ENCODE data around the gene NBEA. TPM values are rescaled to one million over a fixed set of nuclear protein-coding genes. Genes with fewer than 3 reads are reported as not detected.

The NBEA gene
- total RNA-seq, 1 donor: 4.0 TPM

DNA sequence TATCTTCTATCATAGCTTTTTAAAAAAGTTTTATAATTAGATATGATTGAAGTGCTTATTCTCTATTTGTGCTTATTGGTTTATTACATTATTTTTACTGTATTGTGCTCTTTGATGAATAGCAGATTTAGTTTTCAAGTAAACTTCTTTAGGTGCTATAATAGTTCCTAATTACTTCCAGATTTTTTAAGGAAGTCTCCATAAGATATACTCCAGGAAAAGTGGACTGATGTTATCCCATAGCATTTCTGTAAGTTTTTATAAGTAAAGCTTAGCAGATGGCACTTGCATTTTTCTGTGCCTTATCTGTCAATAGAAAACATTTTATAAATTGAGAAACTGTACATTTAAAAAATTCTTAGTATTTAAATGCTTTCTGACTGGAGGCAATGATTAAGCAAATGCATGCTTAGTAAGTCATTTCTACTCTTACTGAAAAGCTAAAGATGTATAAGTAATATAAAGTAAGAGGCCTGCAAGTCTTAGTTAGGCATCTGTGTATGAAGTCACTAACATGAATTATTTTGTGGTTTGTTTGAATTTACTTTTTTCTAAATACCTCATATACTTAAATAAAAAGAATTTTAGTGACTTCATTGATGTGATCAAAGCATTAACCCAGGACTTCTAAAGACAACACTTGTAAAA is 351.6 kb downstream of the NBEA start:
- H3K27ac ChIP-seq (ENCODE audit: low read depth, low read length): no peak overlapping the region
- H3K36me3 ChIP-seq (ENCODE audit: insufficient read depth, low read length): no peaks in the 10 kb centered on the region
- no peaks in the 10 kb centered on the region for H3K4me1 ChIP-seq (ENCODE audit: insufficient read depth, low read length)
- H4K20me1 ChIP-seq (ENCODE audit: insufficient read depth, low read length): no peaks in the 10 kb centered on the region
- no peak overlapping the region for H2AFZ ChIP-seq (ENCODE audit: low read length)
- TF ChIP-seq, protein P1, sequence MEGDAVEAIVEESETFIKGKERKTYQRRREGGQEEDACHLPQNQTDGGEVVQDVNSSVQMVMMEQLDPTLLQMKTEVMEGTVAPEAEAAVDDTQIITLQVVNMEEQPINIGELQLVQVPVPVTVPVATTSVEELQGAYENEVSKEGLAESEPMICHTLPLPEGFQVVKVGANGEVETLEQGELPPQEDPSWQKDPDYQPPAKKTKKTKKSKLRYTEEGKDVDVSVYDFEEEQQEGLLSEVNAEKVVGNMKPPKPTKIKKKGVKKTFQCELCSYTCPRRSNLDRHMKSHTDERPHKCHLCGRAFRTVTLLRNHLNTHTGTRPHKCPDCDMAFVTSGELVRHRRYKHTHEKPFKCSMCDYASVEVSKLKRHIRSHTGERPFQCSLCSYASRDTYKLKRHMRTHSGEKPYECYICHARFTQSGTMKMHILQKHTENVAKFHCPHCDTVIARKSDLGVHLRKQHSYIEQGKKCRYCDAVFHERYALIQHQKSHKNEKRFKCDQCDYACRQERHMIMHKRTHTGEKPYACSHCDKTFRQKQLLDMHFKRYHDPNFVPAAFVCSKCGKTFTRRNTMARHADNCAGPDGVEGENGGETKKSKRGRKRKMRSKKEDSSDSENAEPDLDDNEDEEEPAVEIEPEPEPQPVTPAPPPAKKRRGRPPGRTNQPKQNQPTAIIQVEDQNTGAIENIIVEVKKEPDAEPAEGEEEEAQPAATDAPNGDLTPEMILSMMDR (IDR thresholded peaks at IDR 0.05; ENCODE audit: extremely low read depth, low read depth, low read length): no peak
- no peak overlapping the region for H3K4me2 ChIP-seq (ENCODE audit: insufficient read depth, low read length)
- no peaks in the 10 kb centered on the region for H3K27me3 ChIP-seq (ENCODE audit: insufficient read depth, low read length)
- no peaks in the 10 kb centered on the region for H3K9me3 ChIP-seq (ENCODE audit: low read depth, low read length)
- no peaks in the 10 kb centered on the region for H3K79me2 ChIP-seq (ENCODE audit: insufficient read depth, low read length)
- no peak overlapping the region for H3K4me3 ChIP-seq (ENCODE audit: insufficient read depth, low read length)
- DNase-seq (ENCODE audit: insufficient read length, low spot score, missing footprints): no peak

DNA sequence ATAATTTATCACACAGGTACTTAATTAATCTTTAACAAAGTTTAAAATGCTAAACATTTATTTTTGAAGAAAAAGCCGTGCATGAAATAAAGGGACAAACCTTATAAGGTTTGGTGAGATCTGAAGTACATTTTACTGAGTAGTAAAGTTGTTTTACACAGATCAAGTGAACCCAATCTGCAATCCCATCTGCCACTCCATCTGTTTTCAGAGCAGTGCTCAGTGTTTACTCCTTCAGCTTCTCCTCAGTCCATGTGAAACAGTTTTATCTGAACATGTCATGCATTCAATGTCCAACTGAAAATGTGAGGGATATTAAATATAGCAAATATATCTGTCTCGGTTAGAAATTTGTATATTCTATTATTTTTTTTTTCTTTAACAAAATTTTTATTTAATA is 367.6 kb downstream of the NBEA start:
- TF ChIP-seq, protein P1 (IDR thresholded peaks at IDR 0.05; ENCODE audit: extremely low read depth, low read depth, low read length): no peak

DNA sequence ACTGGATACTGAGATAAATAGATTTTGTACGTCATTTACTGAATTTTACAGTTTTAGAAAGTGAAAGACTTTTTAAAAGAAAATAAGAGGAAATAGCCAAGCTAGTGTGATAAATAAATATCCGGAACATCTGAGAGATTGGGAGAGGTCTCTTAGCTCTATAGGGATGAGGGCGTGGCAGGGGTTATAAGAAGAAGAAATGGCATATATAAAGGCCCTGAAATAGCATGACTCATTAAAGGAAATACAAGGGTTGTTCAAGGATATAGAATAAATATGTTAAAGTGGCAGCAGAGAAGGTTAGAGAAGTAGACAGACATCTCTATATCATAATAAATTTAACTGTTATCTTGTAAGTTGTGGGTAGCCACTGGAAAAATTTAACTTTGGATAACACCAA is 390.1 kb downstream of the NBEA start:
- no peak for DNase-seq (ENCODE audit: insufficient read length, low spot score, missing footprints)
- Histone ChIP-seq H3K79me2 (ENCODE audit: insufficient read depth, low read length) (no peaks in the 10 kb centered on the region), H4K20me1 (ENCODE audit: insufficient read depth, low read length) (no peaks in the 10 kb centered on the region), H3K9me3 (ENCODE audit: low read depth, low read length) (no peaks in the 10 kb centered on the region), H3K27me3 (ENCODE audit: insufficient read depth, low read length) (no peaks in the 10 kb centered on the region), H3K4me2 (ENCODE audit: insufficient read depth, low read length) (no peak overlapping the region), H3K4me1 (ENCODE audit: insufficient read depth, low read length) (no peaks in the 10 kb centered on the region), H3K4me3 (ENCODE audit: insufficient read depth, low read length) (no peak overlapping the region), H3K27ac (ENCODE audit: low read depth, low read length) (no peak overlapping the region), H3K36me3 (ENCODE audit: insufficient read depth, low read length) (no peaks in the 10 kb centered on the region), H2AFZ (ENCODE audit: low read length) (no peak overlapping the region)
- TF ChIP-seq, protein P1 (IDR thresholded peaks at IDR 0.05; ENCODE audit: extremely low read depth, low read depth, low read length): no peak

More for the DNA sequence above, 367.6 kb downstream of the NBEA start:
- no peak overlapping the region for H3K27ac ChIP-seq (ENCODE audit: low read depth, low read length)
- H3K4me2 ChIP-seq (ENCODE audit: insufficient read depth, low read length): no peak overlapping the region
- H3K79me2 ChIP-seq (ENCODE audit: insufficient read depth, low read length): no peaks in the 10 kb centered on the region
- no peaks in the 10 kb centered on the region for H3K27me3 ChIP-seq (ENCODE audit: insufficient read depth, low read length)
- no peak overlapping the region for H3K4me3 ChIP-seq (ENCODE audit: insufficient read depth, low read length)
- no peaks in the 10 kb centered on the region for H3K4me1 ChIP-seq (ENCODE audit: insufficient read depth, low read length)
- no peaks in the 10 kb centered on the region for H4K20me1 ChIP-seq (ENCODE audit: insufficient read depth, low read length)
- H2AFZ ChIP-seq (ENCODE audit: low read length): no peak overlapping the region
- no peaks in the 10 kb centered on the region for H3K36me3 ChIP-seq (ENCODE audit: insufficient read depth, low read length)
- no peaks in the 10 kb centered on the region for H3K9me3 ChIP-seq (ENCODE audit: low read depth, low read length)
- DNase-seq (ENCODE audit: insufficient read length, low spot score, missing footprints): no peak

DNA sequence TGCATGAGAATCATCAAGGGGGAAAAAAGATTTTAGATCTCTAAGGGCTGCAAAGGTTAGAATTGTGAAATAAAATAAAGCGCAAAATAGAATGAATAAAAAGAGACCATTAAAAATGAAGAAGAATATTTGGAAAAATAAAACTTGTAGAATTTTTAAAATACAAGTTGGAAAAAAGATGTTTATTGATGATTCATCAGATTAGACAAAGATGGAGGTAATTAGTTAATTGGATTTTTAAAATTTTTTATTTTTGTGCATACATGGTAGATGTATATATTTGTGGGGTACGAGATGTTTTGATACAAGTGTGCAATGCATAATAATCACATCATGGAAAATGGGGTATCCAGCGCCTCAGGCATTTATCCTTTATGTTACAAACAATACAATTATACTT is 391.1 kb downstream of the NBEA start:
- H3K4me2 ChIP-seq (ENCODE audit: insufficient read depth, low read length): no peak overlapping the region
- TF ChIP-seq, protein P1 (IDR thresholded peaks at IDR 0.05; ENCODE audit: extremely low read depth, low read depth, low read length): no peak
- H3K79me2 ChIP-seq (ENCODE audit: insufficient read depth, low read length): no peaks in the 10 kb centered on the region
- H3K27ac ChIP-seq (ENCODE audit: low read depth, low read length): no peak overlapping the region
- no peaks in the 10 kb centered on the region for H3K4me1 ChIP-seq (ENCODE audit: insufficient read depth, low read length)
- no peaks in the 10 kb centered on the region for H4K20me1 ChIP-seq (ENCODE audit: insufficient read depth, low read length)
- H3K9me3 ChIP-seq (ENCODE audit: low read depth, low read length): no peaks in the 10 kb centered on the region
- DNase-seq (ENCODE audit: insufficient read length, low spot score, missing footprints): no peak
- no peak overlapping the region for H3K4me3 ChIP-seq (ENCODE audit: insufficient read depth, low read length)
- H3K27me3 ChIP-seq (ENCODE audit: insufficient read depth, low read length): no peaks in the 10 kb centered on the region
- H2AFZ ChIP-seq (ENCODE audit: low read length): no peak overlapping the region
- H3K36me3 ChIP-seq (ENCODE audit: insufficient read depth, low read length): no peaks in the 10 kb centered on the region
